Endothelial cell (in vitro differentiated cells): ENCODE measurements around the gene HOXA10. TPM values are rescaled to one million over a fixed set of nuclear protein-coding genes. Genes with fewer than 3 reads are reported as not detected.

Experiments used
- DNase-seq: peaks from one replicate; pipeline ENCODE4 v3.0.0; 2021; ENCODE audit warnings: low spot score
- H3K27ac Mint-ChIP-seq: one replicate; pipeline ENCODE4 v1.8.0; 2021; ENCODE audit warnings: mixed read lengths, inconsistent platforms; ENCODE audit not compliant: unreplicated experiment
- H3K27me3 Mint-ChIP-seq: one replicate; pipeline ENCODE4 v1.8.0; 2021; ENCODE audit warnings: mild to moderate bottlenecking, moderate library complexity, mixed read lengths, inconsistent platforms; ENCODE audit not compliant: unreplicated experiment
- H3K36me3 Mint-ChIP-seq: one replicate; pipeline ENCODE4 v1.8.0; 2021; ENCODE audit warnings: mild to moderate bottlenecking, low read depth, mixed read lengths, inconsistent platforms; ENCODE audit not compliant: unreplicated experiment
- H3K4me1 Mint-ChIP-seq: one replicate; pipeline ENCODE4 v1.8.0; 2021; ENCODE audit warnings: mild to moderate bottlenecking, mixed read lengths, inconsistent platforms; ENCODE audit not compliant: unreplicated experiment
- H3K4me3 Mint-ChIP-seq: one replicate; pipeline ENCODE4 v1.8.0; 2021; ENCODE audit warnings: mild to moderate bottlenecking, mixed read lengths, inconsistent platforms; ENCODE audit not compliant: unreplicated experiment
- H3K9me3 Mint-ChIP-seq: one replicate; pipeline ENCODE4 v1.8.0; 2021; ENCODE audit warnings: mixed read lengths, inconsistent platforms; ENCODE audit not compliant: unreplicated experiment
- CTCF ChIP-seq: fragments of 200-600 bp; sonication (generic); IDR thresholded peaks from one replicate; pipeline ENCODE4 v1.5.0; 2021; ENCODE audit warnings: antibody characterized with exemption; ENCODE audit not compliant: unreplicated experiment
- total RNA-seq: library from RNA; stranded (reverse); fragmentation: NEBNext Ultra II Directional; extraction: Animal tissue kit (Norgen Biotek cat#: 25700); gene quantifications from one replicate; pipeline ENCODE4 v1.2.1, GENCODE V29; 2021; ENCODE audit not compliant: unreplicated experiment

HOXA10 gene
- total RNA-seq, 1 donor from 2014 or later: not detected

- DNase-seq: no peak
- Mint-ChIP-seq H3K27me3 (peaks cover 30% of the 10 kb centered on the region), H3K27ac (no peak overlapping the region), H3K4me3 (peak overlapping the region; percentile 51), H3K4me1 (peaks cover 43% of the 10 kb centered on the region), H3K36me3 (peaks cover 4% of the 10 kb centered on the region), H3K9me3 (no peaks in the 10 kb centered on the region)
- TF ChIP-seq CTCF: no peak
Measured at GRCh38 chr7:27169658-27170425, 4.3 kb downstream of the HOXA10 start.

- Mint-ChIP-seq H3K27me3 (peaks cover 41% of the 10 kb centered on the region), H3K9me3 (no peaks in the 10 kb centered on the region), H3K27ac (no peak overlapping the region), H3K36me3 (peaks cover 4% of the 10 kb centered on the region), H3K4me1 (peaks cover 50% of the 10 kb centered on the region), H3K4me3 (peak overlapping the region; percentile 62)
- no peak for TF ChIP-seq CTCF
- DNase-seq: no peak
Measured at GRCh38 chr7:27168265-27168947, 5.7 kb downstream of the HOXA10 start.

GRCh38 chr7:27167916-27168264, 6.2 kb downstream of the HOXA10 start:
- H3K4me1 Mint-ChIP-seq: peaks cover 50% of the 10 kb centered on the region
- H3K4me3 Mint-ChIP-seq: no peak overlapping the region
- H3K36me3 Mint-ChIP-seq: peaks cover 4% of the 10 kb centered on the region
- no peaks in the 10 kb centered on the region for H3K9me3 Mint-ChIP-seq
- DNase-seq: no peak
- peaks cover 41% of the 10 kb centered on the region for H3K27me3 Mint-ChIP-seq
- TF ChIP-seq CTCF: no peak
- peak overlapping the region; percentile 45 for H3K27ac Mint-ChIP-seq

- DNase-seq: no peak
- Mint-ChIP-seq H3K27me3 (peaks cover 35% of the 10 kb centered on the region), H3K4me1 (peaks cover 44% of the 10 kb centered on the region), H3K36me3 (peaks cover 4% of the 10 kb centered on the region), H3K4me3 (peak overlapping the region; percentile 6), H3K27ac (no peak overlapping the region), H3K9me3 (no peaks in the 10 kb centered on the region)
- TF ChIP-seq CTCF: no peak
Measured at GRCh38 chr7:27166531-27167505, 7.3 kb downstream of the HOXA10 start.
